Cerebellar cortex (tissue), 1 donor: ENCODE data around the gene KRT86.

Experiments
- DNase-seq: peaks from one replicate; pipeline ENCODE4 v3.0.0-alpha.2; 2015; ENCODE audit warnings: low spot score

Gene KRT86

DNA sequence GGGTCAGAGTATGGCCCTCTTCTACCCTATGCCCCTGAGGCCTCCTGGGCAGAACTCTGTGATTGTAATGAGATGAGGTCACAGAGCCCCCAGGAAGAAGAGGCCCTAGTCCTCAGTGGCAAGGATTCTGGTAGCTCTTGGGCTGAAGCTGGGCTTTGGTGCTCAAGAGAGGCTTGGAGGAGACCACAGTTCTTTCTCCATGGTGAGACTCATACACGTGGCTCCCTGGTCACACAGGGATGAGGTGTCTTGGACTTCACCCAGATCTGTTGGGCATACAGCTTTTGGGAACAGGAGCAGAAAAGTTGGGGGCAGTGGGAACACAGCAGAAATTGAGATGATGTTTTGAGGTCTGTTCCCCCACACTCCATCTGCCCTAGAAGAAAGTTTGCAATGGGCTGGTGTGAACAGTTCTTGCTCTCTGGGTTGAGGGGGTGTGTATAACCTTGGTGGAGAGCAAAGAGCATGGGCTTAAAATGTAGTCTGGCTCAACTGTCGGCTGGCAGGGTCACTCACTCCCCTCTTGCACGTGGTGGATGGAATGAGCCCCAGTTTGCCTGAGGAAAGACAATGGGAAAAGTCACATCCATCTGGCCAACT, at the start of gene KRT86:
TSS of gene KRT86 (plus strand) at position 125 of the 600 bp plus-strand sequence. CDS start 27,272 bp downstream, outside the sequence.
- DNase-seq, result no peak

GRCh38 chr12:52225752-52226151, 48.7 kb upstream of the KRT86 start:
- DNase-seq, result no peak

DNA sequence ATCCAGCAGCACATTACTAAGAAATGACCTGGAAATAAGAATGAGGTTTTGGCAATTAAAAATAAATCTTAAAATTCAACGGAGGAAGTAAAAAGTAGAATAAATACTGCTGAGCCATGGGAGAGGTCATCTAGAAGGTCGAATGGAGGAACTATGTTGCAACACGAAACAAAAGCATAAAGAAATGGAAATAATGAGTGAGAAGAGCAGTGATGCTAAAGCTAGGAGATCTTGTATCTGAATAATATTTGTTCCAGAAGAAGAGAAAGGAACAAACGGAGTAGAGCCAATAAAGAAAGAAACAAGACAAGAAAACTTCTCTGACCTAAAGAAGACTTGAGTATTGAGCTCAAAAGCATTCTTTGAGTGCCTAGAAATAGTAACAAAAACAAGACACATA, 48.0 kb upstream of the KRT86 start:
- DNase-seq, result no peak

DNA sequence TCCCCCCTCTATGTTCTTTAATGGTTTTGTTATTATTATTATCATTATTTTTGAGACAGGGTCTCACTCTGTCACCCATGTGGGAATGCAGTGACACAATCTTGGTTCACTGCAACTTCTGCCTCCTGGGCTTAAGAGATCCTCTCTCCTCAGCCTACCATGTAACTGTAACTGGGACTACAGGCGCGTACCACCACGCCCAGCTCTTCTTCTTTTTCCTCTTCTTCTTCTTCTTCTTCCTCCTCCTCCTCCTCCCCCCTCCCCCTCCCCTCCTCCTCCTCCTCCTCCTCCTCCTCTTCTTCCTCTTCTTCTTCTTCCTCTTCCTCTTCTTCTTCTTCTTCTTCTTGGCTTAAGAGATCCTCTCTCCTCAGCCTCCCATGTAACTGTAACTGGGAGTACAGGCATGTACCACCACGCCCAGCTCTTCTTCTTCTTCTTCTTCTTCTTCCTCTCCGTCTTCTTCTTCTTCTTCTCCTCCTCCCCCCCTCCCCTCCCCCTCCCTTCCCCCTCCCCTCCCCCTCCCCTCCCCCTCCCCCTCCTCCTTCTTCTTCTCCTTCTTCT, 46.8 kb upstream of the KRT86 start:
- no peak for DNase-seq

- DNase-seq, result no peak
Measured at GRCh38 chr12:52228366-52228765, 46.1 kb upstream of the KRT86 start.

DNA sequence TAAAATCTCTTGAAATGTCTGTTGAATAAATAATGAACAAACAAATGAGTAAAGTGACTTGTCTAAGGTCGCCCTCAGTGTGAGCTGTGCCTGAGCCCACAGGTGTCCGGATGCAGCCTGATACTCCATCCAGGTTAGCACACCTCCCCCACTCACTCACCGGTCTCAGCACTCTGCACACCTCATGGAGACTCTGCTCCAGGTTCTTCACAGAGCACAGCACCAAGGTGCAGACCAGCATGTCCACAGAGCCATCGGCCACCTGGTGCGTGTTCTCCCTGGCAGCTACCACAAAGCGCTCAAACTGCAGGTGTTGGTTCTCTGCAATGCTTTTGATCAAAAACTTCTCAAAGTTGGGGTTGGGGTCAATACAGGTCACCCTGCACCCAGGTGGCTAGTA, 45.5 kb upstream of the KRT86 start:
- DNase-seq, result no peak

DNA sequence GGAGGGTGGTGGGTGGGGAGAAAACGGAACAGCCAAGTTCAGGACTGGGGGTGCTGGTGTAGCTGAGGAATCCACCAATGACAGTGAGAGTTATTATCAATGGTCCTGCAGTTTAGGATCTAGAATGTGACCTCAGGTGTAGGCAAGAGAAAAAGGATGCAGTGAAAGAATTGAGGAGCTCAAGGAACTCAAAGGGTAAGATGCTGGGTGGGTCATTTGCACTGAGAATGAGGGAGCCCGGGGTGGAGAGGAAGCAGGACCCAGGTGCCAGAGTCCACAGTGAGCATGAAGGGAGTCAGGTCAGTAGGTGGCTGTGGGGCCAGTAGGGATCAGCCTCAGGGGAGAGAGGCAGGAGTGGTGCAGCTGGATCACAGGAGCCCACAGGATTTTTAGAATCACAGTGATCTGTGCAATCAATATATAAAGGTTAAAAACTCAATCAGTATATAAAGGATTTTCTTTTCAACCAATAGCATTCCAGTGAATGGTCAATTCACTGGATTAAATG, 44.6 kb upstream of the KRT86 start:
- DNase-seq, result no peak

- peak; percentile 54 for DNase-seq
Measured at GRCh38 chr12:52230364-52231281, 43.8 kb upstream of the KRT86 start.

DNA sequence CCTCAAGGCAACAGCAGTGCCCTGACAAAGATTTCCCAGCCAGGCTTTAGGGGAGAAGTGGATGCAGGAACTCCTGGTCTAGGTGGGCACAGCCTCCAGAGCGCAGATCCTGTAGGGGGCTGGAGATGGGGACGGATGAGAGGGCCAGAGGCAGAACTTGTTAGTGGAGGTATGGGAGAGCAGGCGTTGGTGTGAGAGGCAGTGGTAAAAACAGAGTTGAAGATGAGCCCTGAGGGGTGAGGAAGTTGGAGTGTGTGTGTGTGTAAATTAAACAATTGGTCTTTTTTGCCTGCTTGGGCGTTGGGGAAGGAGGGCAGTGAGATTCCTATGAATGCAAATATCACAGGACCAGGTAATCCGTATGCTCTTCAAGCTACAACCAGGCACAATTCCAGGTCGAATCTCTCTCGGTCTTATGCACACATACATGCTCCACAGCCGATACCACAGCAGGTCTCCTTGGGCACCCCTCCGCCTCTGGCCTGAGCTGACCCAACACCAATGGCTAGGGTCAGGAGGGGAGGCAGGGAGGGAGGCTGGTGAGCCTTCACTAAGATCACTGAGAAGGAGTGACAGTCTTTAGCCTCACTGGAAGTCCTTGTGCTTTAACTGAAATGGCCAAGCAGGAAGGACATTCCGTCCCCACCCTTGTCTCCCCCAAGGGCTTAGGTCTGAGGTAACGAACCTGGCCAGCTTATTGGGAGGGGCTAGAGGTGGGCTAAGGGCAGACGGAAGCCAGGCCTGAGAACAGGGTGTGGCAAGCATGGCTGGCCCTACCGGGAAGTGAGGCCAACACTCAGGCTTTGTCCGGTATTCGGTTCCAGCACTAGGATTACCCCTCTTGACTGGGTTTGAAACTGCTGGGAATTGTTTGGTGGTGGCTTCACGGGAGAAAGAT, 42.9 kb upstream of the KRT86 start:
- DNase-seq, result no peak

DNA sequence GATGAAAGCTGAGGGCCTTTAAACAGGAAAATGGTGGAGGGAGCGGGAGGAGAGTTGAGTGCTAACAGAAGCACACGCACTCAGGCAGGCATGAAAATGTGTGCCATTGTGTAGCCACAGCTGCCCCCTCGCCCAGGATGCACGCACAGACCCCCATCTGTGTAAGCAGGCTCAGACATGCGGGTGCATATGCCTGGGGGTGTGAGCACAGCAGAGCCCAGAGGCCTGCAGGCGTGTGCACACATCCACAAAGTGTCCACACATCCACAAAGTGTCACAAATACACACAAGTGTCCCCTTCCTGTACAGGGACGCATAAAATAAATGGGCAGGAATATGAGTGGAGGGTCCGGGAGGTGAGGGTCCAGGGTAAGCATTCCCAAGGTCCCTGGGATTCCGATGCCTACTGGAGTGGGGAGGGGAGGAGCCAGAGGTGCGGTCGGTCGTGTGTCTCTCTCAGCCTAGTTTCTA, 42.2 kb upstream of the KRT86 start:
- DNase-seq, result no peak

GRCh38 chr12:52232674-52233461, 41.6 kb upstream of the KRT86 start, which contains the start of gene KRT7:
Gene KRT7, plus strand, starts transcription at chr12:52233243. Its CDS starts 54 bp downstream, at chr12:52233297.
- DNase-seq, result no peak

DNA sequence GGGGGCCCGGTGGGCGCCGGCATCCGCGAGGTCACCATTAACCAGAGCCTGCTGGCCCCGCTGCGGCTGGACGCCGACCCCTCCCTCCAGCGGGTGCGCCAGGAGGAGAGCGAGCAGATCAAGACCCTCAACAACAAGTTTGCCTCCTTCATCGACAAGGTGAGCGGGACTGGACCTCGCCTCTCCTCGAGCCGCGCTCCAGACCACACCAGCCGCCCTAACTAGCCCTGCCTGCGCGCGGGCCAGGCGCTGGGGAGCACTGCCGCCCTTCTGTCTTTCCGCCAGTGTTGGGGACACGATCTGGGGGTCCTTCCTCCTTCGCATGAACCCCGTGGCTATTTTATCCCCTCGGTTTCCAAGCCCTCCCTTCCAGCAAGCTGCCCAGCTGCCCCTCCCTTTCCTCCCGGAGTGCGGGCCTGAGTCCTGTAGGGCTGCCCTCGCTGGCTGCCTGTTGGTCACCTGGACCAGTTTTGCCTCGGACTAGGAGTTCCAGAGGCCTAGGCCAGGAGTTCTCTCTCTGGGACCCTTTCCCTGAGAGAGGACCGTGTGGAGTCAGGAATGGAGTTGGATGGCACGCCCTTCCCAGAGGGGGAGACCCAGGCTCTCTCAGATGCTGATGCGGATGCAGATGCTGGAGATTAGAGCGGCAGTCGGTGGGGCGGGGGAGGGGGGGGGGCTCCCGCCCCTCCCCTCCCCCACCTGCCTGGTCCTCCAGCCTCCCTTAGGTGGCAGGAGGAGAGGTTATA, 40.8 kb upstream of the KRT86 start:
- DNase-seq, result no peak

DNA sequence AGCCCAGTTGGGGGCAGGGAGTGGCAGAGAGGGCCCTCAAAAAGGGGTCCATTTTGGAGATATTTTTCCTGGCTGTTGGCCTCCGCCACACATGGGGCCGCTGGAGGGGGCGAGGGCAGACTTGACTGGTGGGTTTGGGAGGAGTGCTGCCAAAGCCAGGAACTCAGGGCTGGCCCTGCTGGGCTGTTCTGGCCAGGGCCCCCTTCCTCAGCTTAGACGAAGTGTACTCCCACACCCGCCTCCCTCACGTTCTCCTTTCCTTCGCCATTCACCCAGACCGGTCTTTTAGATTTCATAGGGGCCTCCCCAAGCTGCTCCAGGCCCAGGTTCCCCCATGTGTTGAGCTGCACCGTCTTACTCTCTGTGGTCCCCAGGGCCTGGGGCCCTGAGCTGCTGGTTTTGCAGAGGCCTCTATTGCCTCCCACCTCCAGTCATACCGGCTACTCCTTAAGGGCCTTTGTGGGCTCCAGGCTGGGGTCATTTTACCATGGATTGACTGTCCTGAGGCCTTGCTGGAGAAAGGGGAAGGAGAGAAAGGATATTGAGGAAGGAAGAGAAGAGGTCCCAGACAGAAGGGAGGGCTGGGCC, 40.1 kb upstream of the KRT86 start:
- no peak for DNase-seq

- no peak for DNase-seq
Measured at GRCh38 chr12:52235001-52235764, 39.3 kb upstream of the KRT86 start.

DNA sequence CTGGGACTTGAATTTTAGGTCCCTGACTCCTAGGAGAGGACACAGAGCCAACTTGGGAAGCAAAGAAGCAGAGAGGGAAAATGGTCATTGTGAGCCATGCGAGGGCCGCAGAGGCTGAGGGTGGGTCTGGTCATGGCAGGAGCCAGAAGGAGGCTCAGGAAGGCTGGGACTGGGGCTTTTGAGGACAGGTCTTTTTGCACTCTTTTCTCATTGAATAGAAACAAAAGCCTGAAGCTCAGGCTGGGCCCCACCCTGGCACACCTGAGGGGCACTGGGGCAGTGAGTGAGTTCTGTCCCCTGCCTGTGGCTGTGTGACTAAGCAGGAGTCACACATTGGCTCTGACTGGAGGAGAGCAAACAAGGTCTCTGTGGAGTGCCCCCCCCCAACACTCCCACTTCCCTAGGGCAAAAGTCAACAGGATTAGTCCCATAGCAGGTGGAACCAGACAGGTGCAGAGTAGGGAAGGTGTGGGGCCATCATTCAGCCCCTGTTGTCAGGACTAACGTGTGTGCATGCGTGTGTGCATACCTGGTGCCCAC, 38.6 kb upstream of the KRT86 start:
- no peak for DNase-seq

DNA sequence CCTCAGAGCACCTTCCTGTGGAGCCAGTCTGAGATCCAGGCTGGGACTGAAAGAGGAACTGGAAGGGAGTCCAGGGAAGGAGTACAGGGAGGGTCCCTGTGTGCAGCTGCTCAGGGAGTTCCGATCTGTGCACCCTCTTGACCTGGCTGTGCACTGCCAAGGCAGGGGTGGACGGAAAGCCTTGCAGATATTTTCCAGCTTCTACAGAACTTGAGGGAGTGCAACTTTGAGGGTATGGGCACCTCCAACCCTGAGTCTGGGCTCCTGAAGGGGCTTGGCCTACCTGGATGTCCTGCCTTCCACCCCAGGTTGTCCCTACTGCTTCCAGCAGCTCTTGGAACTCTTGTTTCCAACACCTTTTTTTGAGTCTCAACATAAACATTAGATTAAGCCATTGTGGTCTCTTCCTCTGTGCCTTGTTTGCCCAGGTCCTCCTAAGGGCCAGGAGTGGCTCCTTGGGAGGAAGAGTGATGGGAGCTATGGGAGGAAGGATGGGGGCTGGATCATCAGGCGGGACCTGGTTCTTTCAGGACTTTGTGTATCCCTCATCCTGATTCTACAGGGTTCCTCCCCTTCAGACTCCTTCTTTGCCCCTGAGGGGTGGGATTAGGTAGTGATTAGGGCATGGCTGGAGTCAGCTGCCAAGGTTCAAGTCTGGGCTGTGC, 37.9 kb upstream of the KRT86 start:
- DNase-seq, result no peak

DNA sequence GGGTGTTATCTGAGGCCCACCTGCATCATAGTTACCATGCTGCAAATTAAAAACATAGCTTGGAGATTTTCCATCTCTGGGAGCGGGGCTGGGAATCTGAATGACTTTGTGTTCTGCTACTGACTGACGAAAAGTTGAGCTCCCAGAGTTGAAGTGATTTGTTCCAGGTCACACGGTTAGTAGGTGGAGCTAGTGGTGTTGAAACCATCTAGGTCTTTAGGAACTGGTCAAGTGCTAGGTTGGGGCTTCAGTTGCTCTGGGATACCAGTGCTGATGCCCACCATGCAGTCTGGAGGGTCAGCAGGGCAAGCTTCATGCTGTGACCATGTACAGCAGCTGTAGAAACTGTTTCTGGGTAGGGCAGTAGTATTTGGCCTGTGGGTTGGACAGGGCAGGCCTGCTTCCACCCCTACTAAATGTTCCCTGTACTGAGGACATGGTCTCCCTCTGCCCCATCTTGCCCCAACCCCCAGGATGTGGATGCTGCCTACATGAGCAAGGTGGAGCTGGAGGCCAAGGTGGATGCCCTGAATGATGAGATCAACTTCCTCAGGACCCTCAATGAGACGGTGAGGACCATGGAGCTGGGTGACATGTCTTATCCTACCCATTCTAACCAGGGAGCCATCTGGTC, 36.1 kb upstream of the KRT86 start:
- no peak for DNase-seq
